ENCODE data around the gene TRIM46. TPM values are rescaled to one million over a fixed set of nuclear protein-coding genes. Genes with fewer than 3 reads are reported as not detected.
A peak's percentile ranks its signal among the peaks of the same experiment; 100 is the strongest.

TRIM46 gene
- total and polyA plus RNA-seq, 2 of the 13 experiments (the other 11 are each of a cell fraction or from before 2014, with no cell fraction given) = 0.04 to 0.09 TPM

- TF ChIP-seq MEIS1 (CRISPR knock-in tag; IDR thresholded peaks at IDR 0.05; ENCODE audit: borderline replicate concordance) (peak; percentile 77), ASH2L (IDR thresholded peaks at IDR 0.05; ENCODE audit: insufficient read length, low read depth, low read length) (peak; percentile 65), NR2F1 (CRISPR knock-in tag; IDR thresholded peaks at IDR 0.05) (no peak), ZNF703 (CRISPR knock-in tag; IDR thresholded peaks at IDR 0.05; ENCODE audit: borderline replicate concordance) (no peak), ZNF280B (CRISPR knock-in tag; IDR thresholded peaks at IDR 0.05; ENCODE audit: borderline replicate concordance) (0 out of 2 replicates have a peak, but pooled peaks have one; percentile 49), MED1 (CRISPR knock-in tag; IDR thresholded peaks at IDR 0.05) (no peak), ZSCAN25 (CRISPR knock-in tag; IDR thresholded peaks at IDR 0.05) (no peak), FOSL1 (CRISPR knock-in tag; IDR thresholded peaks at IDR 0.05; ENCODE audit: borderline replicate concordance) (no peak), ZFP36L1 (CRISPR knock-in tag; IDR thresholded peaks at IDR 0.05) (0 out of 2 replicates have a peak, but pooled peaks have one; percentile 2), ZNF121 (CRISPR knock-in tag; IDR thresholded peaks at IDR 0.05) (no peak), ARID2 (CRISPR knock-in tag; IDR thresholded peaks at IDR 0.05; ENCODE audit: borderline replicate concordance) (no peak), ZNF343 (CRISPR knock-in tag; IDR thresholded peaks at IDR 0.05) (no peak; the same call in 1 of the 2 replicates), TFE3 (CRISPR knock-in tag; IDR thresholded peaks at IDR 0.05) (no peak; the same call in 1 of the 2 replicates), ZNF337 (CRISPR knock-in tag; IDR thresholded peaks at IDR 0.05; ENCODE audit: borderline replicate concordance, low read depth) (no peak), ZBTB38 (CRISPR knock-in tag; IDR thresholded peaks at IDR 0.05) (no peak), PBX3 (CRISPR knock-in tag; IDR thresholded peaks at IDR 0.05; ENCODE audit: borderline replicate concordance) (no peak), CHCHD3 (CRISPR knock-in tag; IDR thresholded peaks at IDR 0.05) (0 out of 2 replicates have a peak, but pooled peaks have one; percentile 28), ZNF205 (CRISPR knock-in tag; IDR thresholded peaks at IDR 0.05) (no peak), ZSCAN9 (CRISPR knock-in tag; IDR thresholded peaks at IDR 0.05; ENCODE audit: borderline replicate concordance) (no peak), SIN3B (IDR thresholded peaks at IDR 0.05; ENCODE audit: low read length) (no peak), PRDM10 (CRISPR knock-in tag; IDR thresholded peaks at IDR 0.05; ENCODE audit: low read depth) (no peak), ZNF333 (CRISPR knock-in tag; IDR thresholded peaks at IDR 0.05; ENCODE audit: borderline replicate concordance) (no peak), RFX5 (IDR thresholded peaks at IDR 0.05; ENCODE audit: low read depth, low read length) (no peak), ZNF180 (CRISPR knock-in tag; IDR thresholded peaks at IDR 0.05; ENCODE audit: borderline replicate concordance, low read depth) (no peak)
Observed at GRCh38 chr1:155226910-155227260, 53.2 kb downstream of the TRIM46 start (continued).
